NCI-H510A treated with DMSO at 0.1 percent for 48 hours (cell line): Measurements from ENCODE around the gene ZNF584.

Experiments
- DNase-seq: peaks from one replicate; lab custom pipeline; 2025; lab: John Stamatoyannopoulos, UW

The ZNF584 gene

DNA sequence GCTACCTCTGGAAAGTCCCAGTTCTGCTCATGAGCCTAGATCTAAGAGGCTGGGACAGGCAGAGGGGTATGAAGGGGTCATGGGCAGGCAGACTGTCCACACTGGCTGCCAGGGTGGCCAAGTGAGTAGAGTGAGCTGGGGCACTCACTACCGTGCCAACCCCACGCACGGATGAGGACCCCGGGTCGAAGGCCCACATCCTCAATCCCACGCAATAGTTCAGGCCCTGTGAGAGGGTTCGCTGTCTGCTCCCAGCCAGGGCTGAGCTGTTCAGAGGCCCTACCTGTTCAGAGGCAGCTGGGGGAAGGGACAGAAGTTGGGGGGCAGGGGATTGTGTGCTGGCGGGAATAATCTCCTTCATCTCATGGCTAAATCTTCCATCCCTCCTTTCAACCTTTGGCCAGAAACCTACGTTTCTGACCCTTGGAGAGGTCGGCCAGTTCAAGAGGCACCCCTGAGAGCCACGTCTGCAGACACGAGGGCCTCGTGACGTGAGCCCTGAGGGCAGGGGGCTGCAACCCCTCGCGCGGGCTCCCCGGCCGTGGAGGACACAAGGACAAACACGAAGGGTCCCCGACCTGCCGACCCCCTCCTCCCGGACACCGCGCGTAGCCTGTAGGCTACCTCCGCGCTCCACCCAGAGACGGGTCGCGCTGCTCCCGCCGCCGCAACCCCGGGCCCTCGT is 22.4 kb upstream of the ZNF584 start:
- no peak for DNase-seq

DNA sequence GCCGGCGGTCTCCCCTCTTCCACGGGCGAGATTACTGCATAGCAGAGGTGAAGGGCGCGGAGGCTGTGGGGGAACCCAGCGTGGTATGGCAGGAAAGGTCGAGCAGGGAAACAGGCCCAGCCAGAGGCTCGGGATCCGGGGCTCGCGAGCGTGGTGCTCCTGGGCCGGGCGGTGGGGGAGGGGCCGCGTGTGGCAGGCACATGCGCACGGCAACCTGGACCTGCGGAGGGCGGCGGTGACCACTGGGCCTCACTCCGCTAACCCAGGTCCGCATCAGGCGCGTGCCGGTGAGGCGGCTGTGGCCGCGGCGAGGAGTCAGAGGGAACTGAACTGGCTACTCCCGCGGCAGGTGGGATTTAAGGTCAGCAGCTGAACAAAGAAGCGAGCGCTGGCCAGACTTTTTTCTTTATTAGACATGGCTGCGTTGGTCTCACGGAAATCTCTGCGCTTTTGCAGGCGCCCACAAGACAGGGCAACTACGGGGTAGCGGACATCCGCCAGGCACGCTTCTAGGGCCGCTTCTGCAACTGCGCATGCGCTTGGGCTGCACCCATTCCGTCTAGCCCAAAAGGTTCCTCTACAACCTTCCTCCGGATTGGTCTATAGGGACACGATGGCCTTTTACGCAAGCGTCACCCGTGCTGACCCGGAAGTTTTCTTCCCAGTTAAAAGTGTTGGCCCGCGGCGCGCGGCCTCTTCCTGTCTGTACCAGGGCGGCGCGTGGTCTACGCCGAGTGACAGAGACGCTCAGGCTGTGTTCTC is 21.7 kb upstream of the ZNF584 start, which contains the start of gene RPS5:
Gene RPS5 (plus strand): TSS at position 694 of the 762 bp plus-strand sequence. CDS start 869 bp downstream, outside the sequence.
- DNase-seq = peak; percentile 92

DNA sequence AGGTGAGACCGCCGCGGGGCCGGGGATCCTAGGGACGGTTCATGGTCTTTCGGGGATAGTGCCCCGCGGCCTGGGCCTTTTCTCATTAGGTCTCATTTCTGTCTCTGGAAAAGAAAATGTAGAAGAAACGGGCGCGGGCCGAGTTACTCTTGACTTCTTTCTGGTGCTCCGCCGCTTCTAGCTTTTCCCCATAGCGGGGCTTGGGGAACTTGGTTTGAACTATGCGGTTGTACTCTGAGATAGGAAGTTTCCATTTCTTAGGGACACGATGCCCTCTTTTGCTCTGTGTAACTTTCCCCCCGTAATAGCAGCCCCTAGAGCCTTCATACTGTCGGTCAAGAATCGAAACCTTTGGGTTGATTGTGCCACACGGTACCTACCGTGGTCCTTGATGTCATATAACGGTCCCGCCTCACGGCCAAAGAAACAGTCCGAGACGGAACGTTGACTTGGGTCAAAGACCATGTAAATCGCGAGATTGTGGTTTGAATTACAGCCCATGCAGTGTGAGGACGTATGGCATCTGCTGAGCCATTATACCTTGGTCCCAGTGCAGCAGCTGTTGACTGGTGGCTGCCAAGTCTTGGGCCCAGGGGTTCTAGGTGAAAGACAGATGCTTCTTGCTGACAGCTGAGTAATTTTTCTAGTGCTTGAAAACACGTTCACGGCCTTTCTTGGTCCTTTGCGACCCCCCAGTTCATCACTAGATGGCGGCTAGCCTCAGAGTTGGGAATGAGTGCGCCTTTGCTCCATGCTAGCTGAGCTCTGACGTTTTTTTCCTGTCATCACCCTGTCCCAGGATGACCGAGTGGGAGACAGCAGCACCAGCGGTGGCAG is 20.9 kb upstream of the ZNF584 start:
- DNase-seq = no peak

DNA sequence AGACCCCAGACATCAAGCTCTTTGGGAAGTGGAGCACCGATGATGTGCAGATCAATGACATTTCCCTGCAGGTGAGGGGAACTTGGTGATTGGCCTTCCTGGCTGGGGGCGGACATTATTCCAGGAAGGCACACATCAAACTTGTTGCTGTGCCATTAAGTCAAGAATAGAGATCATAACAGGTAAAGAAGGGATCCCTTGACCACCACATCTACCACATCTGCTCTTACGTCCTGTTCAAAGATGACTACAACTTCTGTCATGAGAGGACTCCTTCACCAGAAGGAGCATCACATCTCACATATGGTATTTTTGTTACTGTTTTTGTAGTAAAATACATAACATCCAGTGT is 20.3 kb upstream of the ZNF584 start:
- DNase-seq = no peak

DNA sequence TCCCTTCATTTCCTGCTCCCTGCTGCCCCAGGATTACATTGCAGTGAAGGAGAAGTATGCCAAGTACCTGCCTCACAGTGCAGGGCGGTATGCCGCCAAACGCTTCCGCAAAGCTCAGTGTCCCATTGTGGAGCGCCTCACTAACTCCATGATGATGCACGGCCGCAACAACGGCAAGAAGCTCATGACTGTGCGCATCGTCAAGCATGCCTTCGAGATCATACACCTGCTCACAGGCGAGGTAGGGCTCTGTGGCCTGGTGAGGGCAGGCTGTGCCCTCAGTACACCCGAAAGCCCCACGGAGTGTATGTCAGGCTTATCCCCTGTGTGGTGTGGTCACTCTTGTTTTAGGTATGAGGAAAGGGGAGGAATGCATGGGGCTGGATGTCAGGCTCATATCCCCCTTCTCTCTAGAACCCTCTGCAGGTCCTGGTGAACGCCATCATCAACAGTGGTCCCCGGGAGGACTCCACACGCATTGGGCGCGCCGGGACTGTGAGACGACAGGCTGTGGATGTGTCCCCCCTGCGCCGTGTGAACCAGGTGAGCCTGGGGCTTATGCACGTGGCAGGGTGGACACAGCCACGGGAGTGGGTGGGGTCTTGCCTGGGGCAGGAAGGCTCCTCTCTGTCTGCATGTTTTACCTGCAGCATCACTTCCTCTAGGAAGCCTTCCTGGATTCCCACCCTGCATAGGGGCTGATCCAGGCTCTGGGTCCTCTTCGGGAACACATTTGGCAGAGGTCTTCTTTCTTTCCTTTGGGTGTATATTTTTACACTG is 15.3 kb upstream of the ZNF584 start:
- no peak for DNase-seq

DNA sequence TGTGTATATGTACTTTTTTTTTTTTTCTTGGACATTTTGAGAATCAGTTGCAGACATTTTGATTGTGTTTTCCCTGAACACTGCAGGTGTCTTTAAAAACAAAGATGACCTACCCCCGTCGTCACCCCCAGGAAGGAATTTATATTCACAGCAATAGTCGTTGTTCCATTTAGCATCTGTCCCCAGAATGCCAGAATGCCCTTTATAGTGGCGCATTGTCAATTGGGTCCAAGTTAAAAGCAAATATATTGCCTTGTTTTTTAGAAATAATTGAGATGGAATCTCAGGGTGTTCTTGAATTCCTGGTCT is 14.8 kb upstream of the ZNF584 start:
- no peak for DNase-seq

DNA sequence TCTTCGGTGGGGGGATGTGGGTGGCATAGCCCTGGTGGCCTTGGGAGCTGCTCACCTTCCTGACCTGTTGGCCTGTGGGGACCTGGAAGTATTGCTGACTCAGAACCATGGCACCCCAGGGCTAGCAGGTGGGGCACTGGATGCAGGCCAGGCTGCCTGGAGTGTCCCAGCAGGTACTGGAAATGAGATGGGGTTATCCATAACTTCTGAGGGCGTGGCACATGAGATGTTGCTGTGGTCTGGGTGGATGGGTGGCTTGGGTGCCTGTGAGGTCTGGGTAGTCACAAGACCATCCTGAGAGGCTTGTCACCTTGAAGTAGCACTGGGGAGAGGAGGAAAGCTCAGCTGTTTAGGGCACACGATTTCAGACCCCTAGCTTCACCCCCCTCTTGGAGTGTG is 13.6 kb upstream of the ZNF584 start:
- no peak for DNase-seq

DNA sequence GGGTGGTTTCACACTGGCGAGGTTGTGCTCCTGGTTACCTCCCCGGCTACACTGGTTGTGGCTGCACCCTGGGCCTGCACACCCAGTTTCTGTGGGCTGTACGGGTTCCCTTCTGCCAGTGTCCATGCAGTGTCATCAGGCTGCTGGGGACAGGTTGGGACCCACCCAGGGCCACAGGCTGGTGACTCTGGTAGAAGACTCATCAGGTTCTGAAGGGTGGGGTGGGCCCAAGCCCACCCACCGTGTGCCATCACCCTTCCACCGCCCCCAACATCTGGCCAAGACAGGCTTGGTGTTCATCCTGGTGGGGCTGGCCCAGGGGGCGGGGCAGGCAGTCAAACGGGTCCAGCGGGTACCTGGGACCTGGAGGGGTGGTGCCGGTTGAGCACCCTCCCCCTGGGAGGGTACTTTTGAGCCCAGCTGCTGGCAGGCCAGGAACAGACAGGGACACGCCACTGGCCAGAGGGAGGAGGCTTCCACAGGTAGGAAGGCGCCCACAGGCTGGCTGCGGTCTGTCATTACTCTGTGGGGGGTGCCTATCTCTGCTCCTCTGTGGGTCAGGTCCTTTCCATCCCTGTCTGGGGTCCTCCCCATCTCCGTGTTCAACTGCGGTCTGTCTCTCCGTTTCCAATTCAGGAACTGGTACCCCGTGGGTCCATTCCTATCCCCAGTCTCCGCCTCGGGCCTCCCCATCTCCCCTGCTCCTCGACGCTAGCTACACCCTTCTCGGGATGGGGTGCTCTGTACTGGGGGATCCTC is 13.1 kb upstream of the ZNF584 start, which contains the start of gene RNF225:
Gene RNF225 (plus strand): TSS at position 437 of the 759 bp plus-strand sequence. CDS start 434 bp downstream, outside the sequence.
- DNase-seq = peak; percentile 12

DNA sequence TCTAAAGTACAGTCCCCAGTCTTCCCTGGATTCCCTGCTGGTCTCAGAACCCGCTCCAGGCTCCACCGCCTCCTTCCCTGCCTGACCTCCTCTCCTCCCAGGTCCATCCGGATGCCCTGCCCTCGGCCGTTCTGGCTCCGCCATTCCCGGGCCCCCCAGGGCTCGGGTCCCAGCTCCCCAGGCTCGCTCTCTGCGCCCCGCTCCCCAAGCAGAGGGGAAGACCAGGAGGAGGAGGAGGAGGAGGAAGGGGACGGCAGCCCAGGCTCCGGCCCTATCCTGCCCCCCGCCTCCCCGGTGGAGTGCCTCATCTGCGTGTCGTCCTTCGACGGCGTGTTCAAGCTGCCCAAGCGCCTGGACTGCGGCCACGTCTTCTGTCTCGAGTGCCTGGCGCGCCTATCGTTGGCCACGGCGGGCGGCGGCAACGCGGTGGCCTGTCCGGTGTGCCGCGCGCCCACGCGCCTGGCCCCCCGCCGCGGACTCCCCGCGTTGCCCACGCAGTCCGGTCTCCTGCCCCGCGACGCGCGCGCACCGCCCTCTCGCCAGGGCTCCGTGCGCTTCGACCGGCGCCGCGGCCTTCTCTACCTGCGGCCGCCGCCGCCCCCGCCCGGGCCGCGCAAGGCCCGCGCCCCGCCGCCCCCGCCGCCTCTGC is 12.3 kb upstream of the ZNF584 start:
- no peak for DNase-seq

DNA sequence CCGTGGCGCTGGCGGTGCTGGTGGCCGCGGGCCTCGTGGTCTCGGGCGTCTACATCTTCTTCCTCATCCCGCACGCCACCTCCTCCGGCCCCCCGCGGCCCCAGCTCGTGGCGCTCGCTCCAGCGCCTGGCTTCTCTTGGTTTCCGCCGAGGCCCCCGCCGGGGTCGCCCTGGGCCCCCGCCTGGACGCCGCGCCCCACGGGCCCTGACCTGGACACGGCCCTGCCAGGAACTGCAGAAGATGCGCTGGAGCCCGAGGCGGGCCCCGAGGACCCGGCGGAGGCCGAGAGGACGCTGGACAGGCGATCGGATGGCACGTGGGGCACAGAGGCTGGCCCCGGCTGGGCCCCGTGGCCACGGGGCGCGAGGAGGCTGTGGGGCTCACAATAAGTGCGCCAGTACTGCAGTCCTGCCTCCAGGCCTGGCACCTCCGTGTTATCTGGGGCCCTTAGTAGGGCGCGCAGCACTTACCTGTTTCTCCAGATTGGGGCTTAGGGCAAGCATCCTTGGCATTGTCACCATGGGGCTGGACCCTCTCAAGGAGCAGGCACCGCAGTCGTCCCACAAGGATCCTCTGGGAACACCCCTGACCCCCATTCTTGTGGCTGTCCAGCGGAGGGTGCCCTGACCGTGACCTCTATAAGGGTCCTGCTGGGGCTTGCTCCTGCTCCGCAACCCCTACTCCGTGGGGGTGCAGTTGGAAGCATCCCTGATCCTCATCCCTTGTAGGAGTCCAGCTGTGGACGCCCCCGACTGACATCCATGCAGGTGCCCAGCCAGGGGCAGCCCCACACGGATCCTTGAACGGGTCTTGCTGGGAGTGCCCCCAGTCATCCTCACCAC is 11.5 kb upstream of the ZNF584 start:
- DNase-seq = no peak

DNA sequence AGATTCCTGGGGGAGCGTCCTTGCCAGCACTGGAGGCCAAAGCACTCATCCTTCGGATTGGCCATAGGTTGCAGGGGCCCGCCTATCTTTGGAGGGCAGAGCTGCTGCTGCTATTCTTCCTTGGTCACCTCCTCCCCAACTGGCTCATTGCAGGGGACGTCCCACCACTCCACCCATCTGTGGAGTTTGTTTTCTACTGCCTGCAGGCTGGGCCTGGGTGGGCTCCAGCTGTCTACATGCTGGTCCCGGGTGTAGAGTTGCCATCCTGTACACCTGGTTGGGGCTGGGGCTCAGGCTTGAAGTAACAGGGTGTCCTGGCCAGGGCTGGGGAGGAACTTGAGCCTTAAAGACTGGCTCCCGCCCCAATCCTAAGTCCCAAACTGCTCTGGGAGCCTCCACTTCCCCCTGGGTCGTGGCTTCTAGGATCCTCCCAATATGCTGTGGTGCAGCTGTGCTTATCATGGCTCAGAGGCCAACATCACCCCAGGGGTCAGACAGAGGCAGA is 10.9 kb upstream of the ZNF584 start:
- no peak for DNase-seq

DNA sequence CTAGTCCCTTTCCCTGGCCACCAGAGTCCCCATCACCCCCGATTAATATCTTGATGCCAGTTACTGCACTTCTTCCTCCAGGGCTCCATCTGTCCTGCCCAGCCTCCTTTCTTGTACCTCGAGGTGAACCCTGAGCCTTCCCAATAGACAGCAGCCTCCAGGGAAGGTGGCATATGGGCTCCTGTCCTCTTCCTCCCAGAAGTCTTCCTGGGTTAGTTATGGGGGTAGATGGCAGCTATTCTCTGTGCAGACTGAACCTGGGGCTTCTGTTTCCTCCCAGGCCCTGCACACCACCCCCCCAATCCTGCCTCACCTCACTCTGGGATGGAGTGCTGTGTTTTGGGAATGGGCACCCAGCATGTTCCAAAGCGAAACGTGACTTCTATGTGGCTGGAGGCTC is 10.4 kb upstream of the ZNF584 start:
- no peak for DNase-seq

DNA sequence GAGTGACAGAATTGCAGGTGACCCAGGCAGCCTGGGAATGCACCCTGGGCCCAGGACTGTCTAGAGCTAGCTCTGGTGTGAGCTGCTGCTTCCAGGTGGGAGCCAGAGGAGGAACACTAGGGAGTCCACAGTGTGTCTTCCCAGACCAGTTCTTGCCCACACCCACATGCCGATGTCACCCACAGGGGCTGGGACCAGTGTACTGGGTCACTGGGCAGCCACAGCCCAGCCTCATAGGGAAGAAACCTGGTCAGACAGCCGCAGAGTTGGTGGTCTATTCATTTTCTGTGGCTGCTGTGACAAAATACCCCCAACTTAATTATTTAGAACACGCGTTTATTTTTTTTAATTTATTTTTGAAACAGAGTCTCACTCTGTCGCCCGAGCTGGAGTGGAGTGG is 9.9 kb upstream of the ZNF584 start:
- no peak for DNase-seq

DNA sequence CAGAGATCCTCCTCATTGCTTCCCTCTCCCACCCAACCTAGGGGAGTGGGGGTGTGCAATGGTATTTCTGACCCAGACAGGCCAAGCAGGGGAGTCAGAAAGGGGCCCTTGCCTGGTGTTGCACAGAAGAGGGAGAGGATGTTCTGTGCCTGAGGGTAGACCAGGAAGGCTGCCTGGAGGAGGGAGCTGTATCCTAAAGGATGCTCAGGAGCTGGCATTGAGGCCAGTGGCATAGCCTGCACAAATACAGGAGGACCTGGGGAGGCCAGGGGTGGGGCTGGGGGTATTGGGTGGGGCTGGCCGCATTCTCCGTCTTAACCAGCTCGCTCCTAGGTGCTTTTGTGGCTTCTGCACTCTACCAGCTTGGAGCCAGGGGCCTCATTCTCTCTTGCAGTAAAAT is 8.5 kb upstream of the ZNF584 start:
- DNase-seq = no peak

DNA sequence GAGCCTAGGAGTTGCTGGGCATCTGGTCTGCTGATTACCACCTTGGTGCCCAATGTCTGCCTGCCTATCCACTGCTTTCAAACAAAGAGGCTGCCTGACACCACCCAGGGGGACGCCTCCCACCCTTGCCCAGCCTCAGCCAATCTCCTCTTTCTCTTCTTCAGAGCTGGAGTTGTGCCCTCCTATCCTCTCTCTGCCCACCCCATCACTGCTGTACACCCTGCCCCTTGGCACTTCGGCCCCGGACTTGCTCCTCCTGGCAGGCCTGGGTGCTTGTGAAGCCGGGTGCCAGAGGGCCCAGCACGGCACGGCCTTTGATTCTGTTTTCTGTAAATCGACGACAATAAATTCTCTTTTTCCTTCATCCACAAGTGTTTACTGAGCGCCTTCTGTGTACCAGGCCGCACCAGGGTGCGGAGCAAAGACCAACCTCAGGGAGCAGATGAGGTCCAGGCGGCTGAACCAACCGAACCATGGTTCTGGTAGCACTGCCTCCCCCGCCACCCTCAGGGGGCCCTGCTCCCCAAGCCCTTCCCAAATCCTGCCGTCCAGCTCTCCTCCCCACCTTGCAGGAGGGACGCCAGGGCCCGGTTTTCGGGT is 8.0 kb upstream of the ZNF584 start:
- DNase-seq = no peak

DNA sequence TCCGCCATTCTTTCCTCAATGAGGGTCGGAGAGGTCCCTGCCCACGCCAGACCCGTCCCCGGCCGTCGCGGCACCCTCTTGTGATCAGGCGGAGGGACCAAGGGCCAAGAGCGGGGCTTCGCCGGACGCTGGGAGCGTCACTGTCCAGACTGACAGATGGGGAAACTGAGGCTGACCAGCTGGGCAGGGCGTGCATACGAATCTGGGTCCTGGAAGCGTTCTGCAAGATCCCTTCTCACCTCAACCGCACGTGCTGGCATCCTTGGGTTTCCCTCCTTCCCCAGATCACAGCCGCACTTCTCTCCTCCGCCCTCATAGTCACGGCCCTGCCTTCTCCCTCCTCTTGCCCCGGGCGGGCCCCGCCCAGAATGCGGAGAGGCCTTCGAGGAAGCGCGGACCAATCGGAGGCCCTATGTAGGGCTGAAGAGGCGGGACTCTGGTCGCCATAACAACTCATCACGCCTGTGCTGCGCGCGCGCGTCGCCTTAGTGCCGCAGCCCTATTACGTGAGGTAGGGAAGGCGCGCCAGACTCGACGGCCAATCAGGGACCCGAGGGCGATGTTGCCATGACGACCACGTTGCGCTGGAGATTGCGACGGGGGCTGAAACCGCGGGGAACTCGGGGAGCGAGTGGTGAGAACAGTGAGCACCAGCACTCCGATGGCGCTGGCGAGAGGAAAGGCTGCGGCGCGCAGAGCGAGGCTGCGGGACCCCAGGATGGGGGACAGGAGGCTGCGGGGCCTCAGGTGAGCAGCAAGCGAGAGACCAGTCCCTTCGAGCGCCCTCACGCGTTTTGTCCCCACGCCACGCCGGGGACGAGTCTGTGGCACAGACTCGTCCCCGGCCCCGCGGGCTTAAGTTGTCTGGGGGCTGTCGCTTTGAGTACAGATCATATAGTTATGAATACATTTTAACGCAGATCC is 7.3 kb upstream of the ZNF584 start:
- peak; percentile 97 for DNase-seq

DNA sequence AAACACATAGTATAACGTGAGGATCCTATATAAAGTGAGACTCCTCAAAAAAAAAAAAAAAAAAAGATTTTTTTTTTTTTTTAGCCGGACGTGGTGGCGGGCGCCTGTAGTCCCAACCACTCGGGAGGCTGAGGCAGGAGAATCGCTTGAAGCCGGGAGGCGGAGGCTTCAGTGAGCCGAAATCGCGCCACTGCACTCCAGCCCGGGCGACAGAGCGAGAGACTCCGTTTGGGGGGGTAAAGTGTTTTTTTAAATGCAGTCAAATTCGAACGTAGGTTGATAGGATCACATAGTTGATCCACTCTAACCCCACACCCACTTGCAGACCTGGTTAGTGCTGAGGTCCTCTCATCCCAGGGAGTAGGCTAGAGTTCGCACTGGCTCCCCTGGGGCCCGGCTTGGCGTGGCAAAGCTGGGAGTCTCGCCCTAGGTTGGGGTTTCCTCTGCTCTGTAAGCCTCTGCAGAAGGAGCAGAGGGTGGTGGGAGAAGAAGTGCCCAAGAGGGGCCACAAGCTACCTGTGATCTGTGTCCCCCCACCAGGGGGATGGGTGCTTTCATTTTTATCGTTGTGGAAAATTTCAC is 6.5 kb upstream of the ZNF584 start:
- no peak for DNase-seq
